H9 (cell line): Measurements from ENCODE around the gene CALR. TPM values are rescaled to one million over a fixed set of nuclear protein-coding genes. Genes with fewer than 3 reads are reported as not detected.

ENCODE experiments used
- DNase-seq: peaks from one replicate; pipeline ENCODE4 v3.0.0-alpha.2; 2017
- H2AFZ ChIP-seq: one replicate; pipeline ENCODE4 v1.6.1; 2013; ENCODE audit warnings: mild to moderate bottlenecking, low read length, control low read depth, moderate library complexity
- H2AK5ac ChIP-seq: 2 replicates; pipeline ENCODE4 v1.6.1; 2013; ENCODE audit warnings: low read length, control low read depth, mixed read lengths; ENCODE audit not compliant: insufficient read length
- H2BK120ac ChIP-seq: one replicate; pipeline ENCODE4 v1.6.1; 2013; ENCODE audit warnings: low read depth, mild to moderate bottlenecking, low read length, control low read depth, inconsistent platforms; ENCODE audit not compliant: poor library complexity, severe bottlenecking
- H2BK12ac ChIP-seq: 2 replicates; pipeline ENCODE4 v1.6.1; 2013; ENCODE audit warnings: low read length, control low read depth, mixed read lengths, low read depth; ENCODE audit not compliant: insufficient read length
- H2BK15ac ChIP-seq: 2 replicates; pipeline ENCODE4 v1.6.1; 2013; ENCODE audit warnings: low read depth, low read length, control low read depth
- H2BK20ac ChIP-seq: one replicate; pipeline ENCODE4 v1.6.1; 2013; ENCODE audit warnings: low read depth, mild to moderate bottlenecking, low read length, control low read depth, inconsistent platforms; ENCODE audit not compliant: poor library complexity, severe bottlenecking
- H2BK5ac ChIP-seq: 2 replicates; pipeline ENCODE4 v1.6.1; 2013; ENCODE audit warnings: low read length, control low read depth, mixed read lengths; ENCODE audit not compliant: insufficient read length
- H3K14ac ChIP-seq: 2 replicates; pipeline ENCODE4 v1.6.1; 2013; ENCODE audit warnings: low read length, control low read depth; ENCODE audit not compliant: insufficient read depth
- H3K18ac ChIP-seq: 2 replicates; pipeline ENCODE4 v1.6.1; 2013; ENCODE audit warnings: low read depth, mild to moderate bottlenecking, mixed read lengths, low read length, control low read depth; ENCODE audit not compliant: insufficient read length
- H3K23ac ChIP-seq: 2 replicates; pipeline ENCODE4 v1.6.1; 2013; ENCODE audit warnings: low read length, control low read depth, mixed read lengths, low read depth; ENCODE audit not compliant: insufficient read length
- H3K23me2 ChIP-seq: 2 replicates; pipeline ENCODE4 v1.6.1; 2013; ENCODE audit warnings: low read depth, mild to moderate bottlenecking, mixed read lengths, low read length, control low read depth; ENCODE audit not compliant: insufficient read length, poor library complexity, severe bottlenecking
- H3K27ac ChIP-seq: 2 replicates; pipeline ENCODE4 v1.5.1; 2013; ENCODE audit warnings: low read length, control low read depth, mixed read lengths, low read depth; ENCODE audit not compliant: insufficient read length
- H3K27me3 ChIP-seq: 2 replicates; pipeline ENCODE4 v1.6.1; 2013; ENCODE audit warnings: low read length, control low read depth, inconsistent platforms; ENCODE audit not compliant: insufficient read depth
- H3K4ac ChIP-seq: 2 replicates; pipeline ENCODE4 v1.6.1; 2013; ENCODE audit warnings: low read depth, mild to moderate bottlenecking, control low read depth, inconsistent platforms, low read length, moderate library complexity
- H3K4me1 ChIP-seq: 2 replicates; pipeline ENCODE4 v1.6.1; 2013; ENCODE audit warnings: low read length, control low read depth, inconsistent platforms; ENCODE audit not compliant: insufficient read depth
- H3K4me2 ChIP-seq: 2 replicates; pipeline ENCODE4 v1.6.1; 2013; ENCODE audit warnings: low read length, control low read depth, mixed read lengths; ENCODE audit not compliant: insufficient read length, insufficient read depth
- H3K56ac ChIP-seq: 2 replicates; pipeline ENCODE4 v1.6.1; 2013; ENCODE audit warnings: low read depth, mild to moderate bottlenecking, mixed read lengths, low read length, control low read depth; ENCODE audit not compliant: insufficient read length
- H3K79me1 ChIP-seq: 2 replicates; pipeline ENCODE4 v1.6.1; 2013; ENCODE audit warnings: low read depth, mild to moderate bottlenecking, moderate library complexity, low read length, control low read depth, inconsistent platforms; ENCODE audit not compliant: insufficient read depth, poor library complexity, severe bottlenecking
- H3K79me2 ChIP-seq: 2 replicates; pipeline ENCODE4 v1.6.1; 2013; ENCODE audit warnings: low read length, control low read depth, inconsistent platforms; ENCODE audit not compliant: insufficient read depth
- H3K9ac ChIP-seq: 2 replicates; pipeline ENCODE4 v1.6.1; 2013; ENCODE audit warnings: low read length, control low read depth, mixed read lengths; ENCODE audit not compliant: insufficient read length; ENCODE audit errors: extremely low read depth
- H3K9me3 ChIP-seq: one replicate; pipeline ENCODE4 v1.6.1; 2013; ENCODE audit warnings: low read depth, low read length, inconsistent platforms; ENCODE audit not compliant: control insufficient read depth
- H3T11ph ChIP-seq: one replicate; pipeline ENCODE4 v1.6.1; 2013; ENCODE audit warnings: mild to moderate bottlenecking, low read length, control low read depth, inconsistent platforms
- H4K20me1 ChIP-seq: one replicate; pipeline ENCODE4 v1.6.1; 2013; ENCODE audit not compliant: control insufficient read depth, insufficient read length, insufficient read depth
- H4K5ac ChIP-seq: 2 replicates; pipeline ENCODE4 v1.6.1; 2013; ENCODE audit warnings: low read depth, mild to moderate bottlenecking, mixed read lengths, low read length, control low read depth; ENCODE audit not compliant: insufficient read length
- H4K8ac ChIP-seq: replicated peaks from 2 replicates; pipeline ENCODE4 v1.6.1; 2013; ENCODE audit warnings: low read length, control low read depth, mixed read lengths, low read depth; ENCODE audit not compliant: insufficient read length
- H4K91ac ChIP-seq: 2 replicates; pipeline ENCODE4 v1.6.1; 2013; ENCODE audit warnings: low read depth, mild to moderate bottlenecking, moderate library complexity, mixed read lengths, low read length, control low read depth; ENCODE audit not compliant: insufficient read length
- H3K27ac Mint-ChIP-seq, 3 experiments: 2 replicates in 2 of 3; 3 replicates in 1 of 3; pipeline ENCODE4 v1.8.0; 2020 to 2021; ENCODE audit warnings: mixed read lengths in 3 of 3, mild to moderate bottlenecking in 1 of 3, moderate library complexity in 1 of 3
- H3K27me3 Mint-ChIP-seq: 2 replicates; pipeline ENCODE4 v1.8.0; 2021; ENCODE audit warnings: low read depth, mild to moderate bottlenecking, moderate library complexity, mixed read lengths
- H3K36me3 Mint-ChIP-seq, 3 experiments: 2 replicates in 2 of 3; 3 replicates in 1 of 3; pipeline ENCODE4 v1.8.0; 2020 to 2021; ENCODE audit warnings: low read depth in 3 of 3, mixed read lengths in 3 of 3; ENCODE audit not compliant: insufficient read depth in 1 of 3
- H3K4me1 Mint-ChIP-seq, 2 experiments: 2 replicates each; pipeline ENCODE4 v1.8.0; 2020; ENCODE audit warnings: mixed read lengths in 2 of 2
- H3K4me3 Mint-ChIP-seq, 2 experiments: 2 replicates in 1 of 2; 3 replicates in 1 of 2; pipeline ENCODE4 v1.8.0; 2020 to 2021; ENCODE audit warnings: mild to moderate bottlenecking in 2 of 2, mixed read lengths in 2 of 2, moderate library complexity in 1 of 2
- H3K9me3 Mint-ChIP-seq, 2 experiments: 2 replicates in 1 of 2; 3 replicates in 1 of 2; pipeline ENCODE4 v1.8.0; 2020; ENCODE audit warnings: mild to moderate bottlenecking in 2 of 2, mixed read lengths in 2 of 2, moderate library complexity in 1 of 2
- CTCF ChIP-seq: fragments of 200-600 bp; sonication (generic); conservative IDR thresholded peaks from 3 replicates; pipeline ENCODE4 v1.8.0; 2021; ENCODE audit warnings: antibody characterized with exemption, mild to moderate bottlenecking
- WGBS: extraction: QIAGEN DNeasy Blood & Tissue Kit; methylation state at CpG from one replicate; pipeline ENCODE4 v1.1.7; 2013; ENCODE audit warnings: missing lambda C conversion rate, low lambda C conversion rate, mixed read lengths; ENCODE audit not compliant: insufficient read length; ENCODE audit errors: extremely low coverage; 5-methylcytosine and 5-hydroxymethylcytosine counted together
- total RNA-seq: library from RNA; stranded (reverse); gene quantifications from 2 replicates; pipeline ENCODE4 v1.2.1, GENCODE V29; 2021

The CALR gene
- total RNA-seq, 1 experiment from 2014 or later, result 887 TPM

- DNase-seq, result peak; percentile 99
- peak within 1 kb of the TSS; percentile 70 for H3K9ac ChIP-seq
- no peak within 1 kb of the TSS for H4K5ac ChIP-seq
- Mint-ChIP-seq H3K9me3 (peaks cover 0 to 2% of the 10 kb centered on the region in 2 experiments; a peak in 2 of 5 replicates), H3K27ac (peak within 1 kb of the TSS; percentile 93 to 97 (median 97)), H3K27me3 (peaks cover 28% of the 10 kb centered on the region), H3K36me3 (peaks cover 16 to 27% (median 24%) of the 10 kb centered on the region in 3 experiments; a peak in 6 of 7 replicates), H3K4me3 (peak within 1 kb of the TSS; percentile 99), H3K4me1 (peaks cover 13 to 23% of the 10 kb centered on the region in 2 experiments)
- peak within 1 kb of the TSS; percentile 92 for H3K14ac ChIP-seq
- no peak within 1 kb of the TSS for H2BK120ac ChIP-seq
- H3T11ph ChIP-seq, result no peak within 1 kb of the TSS
- no peaks in the 10 kb centered on the region for H3K9me3 ChIP-seq
- no peak within 1 kb of the TSS for H2AK5ac ChIP-seq
- H3K79me1 ChIP-seq, result no peaks in the 10 kb centered on the region
- H4K20me1 ChIP-seq, result no peaks in the 10 kb centered on the region
- H3K27ac ChIP-seq, result peak within 1 kb of the TSS; percentile 47
- no peak within 1 kb of the TSS for H4K91ac ChIP-seq
- peak within 1 kb of the TSS; percentile 69 for H3K4me2 ChIP-seq
- H2AFZ ChIP-seq, result no peak within 1 kb of the TSS
- no peak within 1 kb of the TSS; the same call in 1 of the 2 replicates for H3K4ac ChIP-seq
- H2BK20ac ChIP-seq, result no peak within 1 kb of the TSS
- H3K27me3 ChIP-seq, result no peaks in the 10 kb centered on the region
- peaks cover 10% of the 10 kb centered on the region for H3K23me2 ChIP-seq
- no peak for TF ChIP-seq CTCF
- no peak within 1 kb of the TSS for H2BK5ac ChIP-seq
- no CpG with 5 or more reads among the region's 49 CpGs for WGBS
- no peaks in the 10 kb centered on the region for H3K4me1 ChIP-seq
- H2BK15ac ChIP-seq, result no peak within 1 kb of the TSS
- H3K56ac ChIP-seq, result no peak within 1 kb of the TSS
- H3K79me2 ChIP-seq, result no peaks in the 10 kb centered on the region; the same call in 1 of the 2 replicates
- H3K23ac ChIP-seq, result no peak within 1 kb of the TSS
- no peak within 1 kb of the TSS for H2BK12ac ChIP-seq
- no peak within 1 kb of the TSS for H4K8ac ChIP-seq
- H3K18ac ChIP-seq, result peak within 1 kb of the TSS; percentile 96
These were observed 47.4 kb upstream of the CALR start, which contains the start of gene GCDH for GRCh38 chr19:12890787-12891552. GCDH (plus strand) TSS chr19:12891160; CDS start chr19:12891305, 145 bp downstream.
